Upper lobe of left lung (tissue), 4 donors: ENCODE data around the gene KIF21B.

Experiments
- CTCF ChIP-seq, 6 experiments: fragments of 450-650 bp in 4 of 6; fragments of 200-600 bp in 2 of 6; sonication (generic) in 2 of 6; IDR thresholded peaks; one replicate each; pipeline ENCODE4 v1.5.1; 2016 to 2019; ENCODE audit warnings: antibody characterized with exemption in 6 of 6
- POLR2A ChIP-seq, 4 donors: fragments of 450-650 bp; IDR thresholded peaks; one replicate each; pipeline ENCODE4 v1.5.1; 2016 to 2017; ENCODE audit warnings: antibody characterized with exemption in 4 of 4, mild to moderate bottlenecking in 2 of 4
- POLR2AphosphoS5 ChIP-seq, 2 donors: sonication (generic); formaldehyde crosslinking; IDR thresholded peaks; one replicate each; pipeline ENCODE4 v1.5.1; 2017; ENCODE audit warnings: antibody characterized with exemption in 2 of 2

- no peak for TF ChIP-seq CTCF (IDR thresholded peaks at IDR 0.05)
- TF ChIP-seq POLR2AphosphoS5 (IDR thresholded peaks at IDR 0.05) = no peak
- TF ChIP-seq POLR2A (IDR thresholded peaks at IDR 0.05) = no peak
These were observed 23.1 kb downstream of the KIF21B start for GRCh38 chr1:201000391-201000790.
